ENCODE measurements around the gene FSD1L. TPM values are rescaled to one million over a fixed set of nuclear protein-coding genes. Genes with fewer than 3 reads are reported as not detected.

Gene FSD1L
- total RNA-seq, 1 experiment from 2014 or later, result 5.5 TPM

DNA sequence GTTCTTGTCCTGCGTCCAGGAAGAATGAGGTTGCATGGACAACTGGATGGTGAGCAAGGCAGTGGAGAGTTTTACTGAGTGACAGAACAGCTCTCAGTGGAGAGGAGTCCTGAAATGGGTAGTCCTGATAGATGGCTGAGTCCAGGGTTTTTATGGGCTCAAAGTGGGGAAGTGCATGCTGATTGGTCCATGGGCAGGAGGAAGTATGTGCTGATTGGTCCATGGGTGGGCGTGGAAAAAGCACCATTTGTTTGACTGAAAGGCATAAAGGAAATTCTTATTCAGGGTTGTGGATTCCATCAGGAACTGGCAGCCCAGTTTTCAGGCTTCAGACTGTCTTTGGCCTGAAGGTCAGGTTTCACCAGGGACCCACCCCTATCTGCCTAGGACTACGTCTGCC, 10.6 kb downstream of the FSD1L start:
- no peak overlapping the region for H3T11ph ChIP-seq (ENCODE audit: low read length)
- H3K14ac ChIP-seq (ENCODE audit: insufficient read depth, low read length), result no peak overlapping the region; the same call in 1 of the 2 replicates
- H2BK12ac ChIP-seq (ENCODE audit: insufficient read length, low read depth, low read length), result no peak overlapping the region
- no peak overlapping the region for H4K8ac ChIP-seq (replicated peaks; ENCODE audit: insufficient read length, low read depth, low read length)
- H3K4ac ChIP-seq (ENCODE audit: low read depth, low read length), result no peak overlapping the region
- H3K4me1 Mint-ChIP-seq, result peaks cover 16% of the 10 kb centered on the region in 2 experiments
- H3K18ac ChIP-seq (ENCODE audit: insufficient read length, low read depth, low read length), result no peak overlapping the region
- no peak overlapping the region for H3K56ac ChIP-seq (ENCODE audit: insufficient read length, low read depth, low read length)
- no peak overlapping the region for H2AK5ac ChIP-seq (ENCODE audit: insufficient read length, low read length)
- no peak overlapping the region for H3K23ac ChIP-seq (ENCODE audit: insufficient read length, low read depth, low read length)
- no peak overlapping the region for H2BK20ac ChIP-seq (ENCODE audit: low read depth, low read length, poor library complexity, severe bottlenecking)
- no peak overlapping the region for H3K9ac ChIP-seq (ENCODE audit: extremely low read depth, insufficient read length, low read length)
- peaks cover 9% of the 10 kb centered on the region; the same call in 1 of the 2 replicates for H3K79me2 ChIP-seq (ENCODE audit: insufficient read depth, low read length)
- H4K91ac ChIP-seq (ENCODE audit: insufficient read length, low read depth, low read length), result no peak overlapping the region
- H2BK120ac ChIP-seq (ENCODE audit: low read depth, low read length, poor library complexity, severe bottlenecking), result no peak overlapping the region
- no peak overlapping the region for H4K5ac ChIP-seq (ENCODE audit: insufficient read length, low read depth, low read length)
- H3K9me3 Mint-ChIP-seq, result 0 out of 5 replicates have a peak, but pooled peaks cover 0 to 2% of the 10 kb centered on the region in 2 experiments
- H3K27me3 Mint-ChIP-seq (ENCODE audit: low read depth), result no peaks in the 10 kb centered on the region
- H4K20me1 ChIP-seq (ENCODE audit: control insufficient read depth, insufficient read depth, insufficient read length), result no peaks in the 10 kb centered on the region
- H3K27ac ChIP-seq (ENCODE audit: insufficient read length, low read depth, low read length), result no peak overlapping the region
- H2BK15ac ChIP-seq (ENCODE audit: low read depth, low read length), result no peak overlapping the region
- H3K36me3 Mint-ChIP-seq (ENCODE audit: insufficient read depth in 1 of 3, low read depth in 3 of 3), result peaks cover 0 to 15% (median 12%) of the 10 kb centered on the region in 3 experiments; a peak in 5 of 7 replicates
- DNase-seq, result peak; percentile 72
- TF ChIP-seq, protein P1, sequence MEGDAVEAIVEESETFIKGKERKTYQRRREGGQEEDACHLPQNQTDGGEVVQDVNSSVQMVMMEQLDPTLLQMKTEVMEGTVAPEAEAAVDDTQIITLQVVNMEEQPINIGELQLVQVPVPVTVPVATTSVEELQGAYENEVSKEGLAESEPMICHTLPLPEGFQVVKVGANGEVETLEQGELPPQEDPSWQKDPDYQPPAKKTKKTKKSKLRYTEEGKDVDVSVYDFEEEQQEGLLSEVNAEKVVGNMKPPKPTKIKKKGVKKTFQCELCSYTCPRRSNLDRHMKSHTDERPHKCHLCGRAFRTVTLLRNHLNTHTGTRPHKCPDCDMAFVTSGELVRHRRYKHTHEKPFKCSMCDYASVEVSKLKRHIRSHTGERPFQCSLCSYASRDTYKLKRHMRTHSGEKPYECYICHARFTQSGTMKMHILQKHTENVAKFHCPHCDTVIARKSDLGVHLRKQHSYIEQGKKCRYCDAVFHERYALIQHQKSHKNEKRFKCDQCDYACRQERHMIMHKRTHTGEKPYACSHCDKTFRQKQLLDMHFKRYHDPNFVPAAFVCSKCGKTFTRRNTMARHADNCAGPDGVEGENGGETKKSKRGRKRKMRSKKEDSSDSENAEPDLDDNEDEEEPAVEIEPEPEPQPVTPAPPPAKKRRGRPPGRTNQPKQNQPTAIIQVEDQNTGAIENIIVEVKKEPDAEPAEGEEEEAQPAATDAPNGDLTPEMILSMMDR (conservative IDR thresholded peaks at IDR 0.05), result no peak
- H3K27ac Mint-ChIP-seq, result peak overlapping the region in 2 of 3 experiments; percentile 61 to 85; a peak in 4 of 7 replicates
- no peak overlapping the region for H3K4me2 ChIP-seq (ENCODE audit: insufficient read depth, insufficient read length, low read length)
- peaks cover 3% of the 10 kb centered on the region; the same call in 1 of the 2 replicates for H3K4me1 ChIP-seq (ENCODE audit: insufficient read depth, low read length)
- no peak overlapping the region for H2AFZ ChIP-seq (ENCODE audit: low read length)
- H2BK5ac ChIP-seq (ENCODE audit: insufficient read length, low read length), result no peak overlapping the region
- peaks cover 3% of the 10 kb centered on the region for H3K79me1 ChIP-seq (ENCODE audit: insufficient read depth, low read depth, low read length, poor library complexity, severe bottlenecking)
- no peaks in the 10 kb centered on the region for H3K23me2 ChIP-seq (ENCODE audit: insufficient read length, low read depth, low read length, poor library complexity, severe bottlenecking)
- WGBS (ENCODE audit: extremely low coverage, insufficient read length, low lambda C conversion rate), result no CpG with 5 or more reads among the region's 3 CpGs
- H3K4me3 Mint-ChIP-seq, result no peak overlapping the region; a peak in 1 of 5 replicates
- no peaks in the 10 kb centered on the region for H3K27me3 ChIP-seq (ENCODE audit: insufficient read depth, low read length)
- no peaks in the 10 kb centered on the region for H3K9me3 ChIP-seq (ENCODE audit: control insufficient read depth, low read depth, low read length)

Measured in H9 (cell line).